Right lung (tissue), 5 donors: ENCODE data around the gene OSBPL1A. TPM values are rescaled to one million over a fixed set of nuclear protein-coding genes. Genes with fewer than 3 reads are reported as not detected.
A peak's percentile ranks its signal among the peaks of the same experiment; 100 is the strongest.
"Not testable (repeated sequence)": the region's sequence is repeated elsewhere in the genome, so short reads cannot be mapped to it uniquely, and the experiment has no call there.

Experiments used
- DNase-seq, 2 donors: peaks; one replicate each; pipeline ENCODE4 v3.0.0-alpha.2; 2013
- polyA plus RNA-seq, 5 donors: library from polyadenylated mRNA; unstranded; fragments of 120-200 nt; gene quantifications; one replicate each; pipeline versions ENCODE4 v1.2.1 to v1.2.3, GENCODE V29; 2013; ENCODE audit warnings: inconsistent platforms in 1 of 5, low replicate concordance in 1 of 5; ENCODE audit not compliant: insufficient read length in 5 of 5, insufficient read depth in 1 of 5

The OSBPL1A gene
- polyA plus RNA-seq, 5 donors = 48.6 to 62.6 (median 60.8) TPM

DNA sequence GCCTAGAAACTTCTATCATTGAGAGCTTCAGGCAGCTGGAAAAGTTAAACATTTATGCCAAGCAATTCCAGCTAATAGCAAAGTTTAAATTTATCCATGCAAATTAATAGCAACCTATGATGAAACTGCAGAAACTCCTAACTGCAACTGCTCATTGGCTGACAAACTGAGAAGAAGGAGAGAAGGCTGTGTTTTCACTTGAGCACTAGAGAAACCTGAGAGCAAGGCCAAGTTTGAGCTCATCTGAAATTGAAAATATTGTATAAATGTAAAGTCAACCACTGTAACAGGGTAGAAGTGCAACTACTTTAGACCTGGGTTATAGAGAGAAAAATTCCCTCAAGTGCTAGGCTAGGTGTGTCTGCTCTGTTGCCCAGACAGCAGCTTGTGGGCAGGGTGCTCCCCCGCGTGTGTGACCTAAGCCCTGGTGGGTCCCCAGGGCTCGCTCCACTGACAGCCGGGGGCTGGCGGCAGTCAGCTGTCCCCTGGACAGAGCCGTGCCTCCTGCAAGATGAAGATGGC lies 208.6 kb downstream of the OSBPL1A start:
- peak in 1 of 2 donors; percentile 40 for DNase-seq

DNA sequence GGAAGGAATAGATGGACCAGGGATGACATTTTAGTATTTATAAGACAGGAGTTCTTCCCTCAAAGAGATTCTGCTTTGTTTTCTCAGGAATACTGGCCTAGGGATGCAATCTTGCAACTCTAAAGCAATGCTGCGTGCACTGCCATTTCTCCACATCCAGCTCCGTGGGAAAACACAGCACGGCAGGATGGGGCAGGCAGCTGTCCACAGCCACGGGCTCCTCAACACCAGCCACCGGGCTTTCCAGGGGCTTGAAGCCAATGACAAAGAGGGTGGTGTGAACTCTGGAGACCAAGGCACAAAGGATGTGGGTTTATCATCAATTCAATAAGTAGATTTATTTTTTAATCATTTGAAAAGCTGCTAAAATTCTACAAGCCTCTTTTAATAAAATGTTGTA lies 209.5 kb downstream of the OSBPL1A start:
- DNase-seq = no peak

DNA sequence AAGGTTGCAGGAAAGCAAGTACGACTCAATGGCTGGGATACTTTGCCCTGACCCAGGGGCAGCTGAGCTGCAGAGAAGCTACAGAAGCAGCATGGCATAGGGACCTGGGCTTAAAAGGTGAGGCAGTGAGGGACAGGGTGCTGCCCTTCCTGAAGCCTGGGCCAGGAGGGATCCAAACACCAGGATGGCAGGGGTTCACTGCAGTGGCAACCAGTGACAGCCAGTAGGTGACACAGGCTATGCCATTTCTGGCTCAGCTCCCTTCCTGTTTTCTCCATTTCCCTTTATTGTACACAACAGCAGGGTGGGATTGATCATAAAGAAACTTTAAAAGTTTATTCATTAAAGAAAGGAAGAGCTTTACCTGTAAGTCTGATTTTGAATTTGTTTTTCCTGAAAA lies 209.9 kb downstream of the OSBPL1A start:
- no peak for DNase-seq

GRCh38 chr18:24187049-24187448 lies 210.6 kb downstream of the OSBPL1A start:
- DNase-seq = no peak

DNA sequence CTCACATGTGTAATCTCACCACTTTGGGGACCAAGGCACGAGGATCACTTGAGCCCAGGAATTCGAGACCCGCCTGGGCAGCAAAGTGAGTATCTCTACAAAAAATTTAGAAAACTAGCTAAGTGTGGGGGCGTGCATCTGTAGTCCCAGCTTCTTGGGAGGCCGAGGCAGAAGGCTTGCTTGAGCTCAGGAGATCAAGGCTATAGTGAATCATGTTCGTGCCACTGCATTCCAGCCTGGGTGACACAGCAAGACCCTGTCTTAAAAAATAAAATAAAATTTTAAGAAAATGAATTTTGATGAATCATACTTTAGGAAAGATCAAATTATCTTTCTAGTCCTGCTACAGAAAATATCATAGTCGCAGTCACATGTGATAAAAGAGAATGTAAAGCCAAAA lies 211.8 kb downstream of the OSBPL1A start:
- DNase-seq = no peak

DNA sequence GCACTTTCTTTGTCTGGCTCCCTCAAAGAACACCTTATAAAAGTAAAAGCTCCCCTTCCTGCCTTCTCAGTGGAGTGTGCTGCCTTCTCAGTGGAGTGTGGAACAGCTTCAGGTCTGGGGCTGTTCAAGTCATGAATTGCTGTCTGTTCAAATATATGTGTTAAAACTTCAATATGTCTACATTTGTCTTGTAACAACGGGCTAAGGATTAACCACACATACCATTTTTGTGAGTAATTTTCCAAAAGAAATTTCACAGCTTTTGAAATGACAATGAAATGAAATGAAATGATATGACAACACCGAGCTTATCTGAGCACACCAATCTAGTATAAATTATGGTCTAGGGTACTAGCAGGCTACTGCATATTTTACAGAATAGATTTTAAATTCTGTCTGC lies 215.8 kb downstream of the OSBPL1A start:
- no peak for DNase-seq

DNA sequence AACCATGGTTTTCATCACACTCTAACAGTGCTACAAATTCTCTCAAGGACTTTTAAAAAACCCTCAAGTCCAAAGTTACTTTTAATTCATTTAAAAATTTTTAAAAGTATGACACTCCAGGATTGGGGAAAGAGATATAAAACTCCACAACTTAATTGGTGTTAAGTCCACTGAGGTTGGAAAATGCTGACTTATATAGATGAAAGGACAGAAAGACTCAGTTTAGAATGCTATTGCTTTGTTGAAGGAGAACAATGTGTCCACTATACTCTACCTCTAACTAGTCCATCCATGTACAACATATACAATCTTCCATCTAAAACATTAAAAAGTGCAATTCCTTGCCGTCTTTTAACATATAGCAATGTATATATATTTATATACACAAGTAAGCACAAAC lies 217.6 kb downstream of the OSBPL1A start:
- no peak for DNase-seq

DNA sequence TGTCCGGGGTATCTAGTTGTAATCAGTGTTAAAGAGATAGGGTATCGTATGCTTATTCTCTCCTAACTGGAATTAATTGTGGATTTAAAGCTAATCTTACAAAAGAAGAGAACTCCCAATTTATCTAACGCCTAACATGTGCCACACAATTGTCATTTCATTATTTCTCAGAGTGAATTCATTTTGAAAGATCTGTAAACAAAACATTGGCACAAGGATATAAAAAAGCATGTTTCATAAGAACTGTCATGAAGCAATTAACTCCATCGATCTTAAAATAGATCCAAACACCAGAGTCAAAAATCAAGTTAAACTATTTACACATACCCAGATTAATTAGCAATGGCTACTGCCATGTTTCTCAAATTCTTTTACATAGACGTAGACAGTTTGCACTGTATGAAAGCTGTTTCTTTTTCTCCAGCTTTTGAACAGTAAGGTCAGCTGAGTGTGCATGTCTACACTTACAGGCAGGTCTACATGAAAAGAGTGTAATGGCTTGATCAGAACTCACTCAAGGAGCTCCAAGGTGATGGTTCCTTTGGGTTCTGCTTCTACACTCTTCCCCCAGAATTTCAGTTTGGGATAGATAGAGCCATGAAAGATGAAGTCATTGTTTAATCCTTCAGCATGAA lies 220.0 kb downstream of the OSBPL1A start:
- no peak for DNase-seq

- peak in 1 of 2 donors; percentile 32 for DNase-seq
Measured at GRCh38 chr18:24176727-24177416, 220.8 kb downstream of the OSBPL1A start.

DNA sequence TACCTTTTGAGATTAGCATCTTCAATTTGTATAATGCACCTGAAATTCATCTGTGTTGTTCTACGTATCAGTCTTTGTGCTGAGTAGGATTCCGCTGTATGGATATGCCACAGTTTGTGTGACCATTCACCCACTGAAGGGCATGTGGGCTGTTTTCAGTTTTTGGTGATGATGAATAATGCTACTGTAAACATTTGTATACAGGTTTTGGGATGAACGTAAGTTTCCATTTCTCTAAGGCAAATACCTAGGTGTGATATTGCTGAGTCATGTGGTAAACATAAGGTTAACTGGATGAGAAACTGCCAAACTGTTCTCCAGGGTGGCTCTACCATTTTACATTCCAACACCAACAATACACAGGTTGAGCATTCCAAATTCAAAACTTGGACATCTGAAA lies 223.6 kb downstream of the OSBPL1A start:
- DNase-seq = no peak

DNA sequence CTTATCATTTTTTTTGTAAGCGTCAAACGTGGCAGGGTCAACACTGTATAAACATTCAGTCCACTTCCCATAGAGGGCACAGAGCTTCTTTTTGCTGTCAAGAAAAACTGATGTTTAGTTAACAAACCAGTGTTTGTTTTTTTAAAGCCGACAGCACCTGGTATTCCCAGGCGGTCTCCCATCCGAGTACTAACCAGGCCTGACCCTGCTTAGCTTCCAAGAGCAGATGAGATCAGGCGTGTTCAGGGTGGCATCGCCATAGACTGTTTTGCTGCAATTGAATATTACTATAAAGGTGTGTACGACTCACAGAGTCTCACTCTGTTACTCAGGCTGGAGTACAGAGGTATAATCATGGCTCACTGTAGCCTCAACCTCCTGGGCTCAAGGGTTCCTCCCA lies 227.3 kb downstream of the OSBPL1A start:
- no peak for DNase-seq

DNA sequence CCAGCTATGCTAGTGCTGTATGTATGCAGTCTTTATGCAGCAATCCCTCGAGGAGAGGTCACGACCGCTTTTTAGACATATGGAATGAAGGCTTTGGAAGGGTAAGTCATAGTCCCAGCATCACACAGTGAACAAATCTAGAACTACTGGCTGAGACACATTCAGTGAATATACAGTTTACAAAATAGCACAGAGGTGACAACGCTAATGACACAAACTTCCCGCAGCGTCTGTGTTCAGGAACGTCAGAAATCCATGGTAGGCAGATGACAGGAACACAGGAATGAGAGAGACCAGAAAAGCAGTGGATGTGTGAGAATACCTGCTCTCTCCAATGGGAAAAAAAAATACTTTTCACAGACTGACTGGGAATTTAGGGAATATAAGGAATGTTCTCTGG lies 229.1 kb downstream of the OSBPL1A start:
- DNase-seq = no peak

DNA sequence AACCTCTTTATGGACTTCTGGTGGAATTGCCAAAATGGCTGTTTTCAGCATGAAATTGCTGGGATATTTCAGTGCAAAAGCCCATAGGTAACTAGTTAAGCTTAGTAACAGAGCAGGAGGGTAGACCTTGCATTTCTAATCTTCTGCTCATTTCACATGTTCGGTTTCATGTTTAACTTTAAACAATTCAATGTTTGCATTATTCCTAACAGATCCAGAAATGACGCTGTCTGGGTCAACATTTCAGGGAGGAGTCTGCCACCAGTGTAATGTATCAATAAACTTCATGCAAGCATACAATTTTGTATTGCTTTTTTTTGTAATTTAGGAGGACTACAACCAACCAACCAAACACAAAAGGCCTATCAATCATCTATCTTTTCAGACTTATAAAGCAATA lies 236.3 kb downstream of the OSBPL1A start:
- DNase-seq = no peak

GRCh38 chr18:24160086-24160485 lies 237.5 kb downstream of the OSBPL1A start:
- DNase-seq = no peak

- no peak for DNase-seq
Measured at GRCh38 chr18:24157855-24158254, 239.8 kb downstream of the OSBPL1A start.

- no peak for DNase-seq
Measured at GRCh38 chr18:24153397-24153796, 244.2 kb downstream of the OSBPL1A start.

DNA sequence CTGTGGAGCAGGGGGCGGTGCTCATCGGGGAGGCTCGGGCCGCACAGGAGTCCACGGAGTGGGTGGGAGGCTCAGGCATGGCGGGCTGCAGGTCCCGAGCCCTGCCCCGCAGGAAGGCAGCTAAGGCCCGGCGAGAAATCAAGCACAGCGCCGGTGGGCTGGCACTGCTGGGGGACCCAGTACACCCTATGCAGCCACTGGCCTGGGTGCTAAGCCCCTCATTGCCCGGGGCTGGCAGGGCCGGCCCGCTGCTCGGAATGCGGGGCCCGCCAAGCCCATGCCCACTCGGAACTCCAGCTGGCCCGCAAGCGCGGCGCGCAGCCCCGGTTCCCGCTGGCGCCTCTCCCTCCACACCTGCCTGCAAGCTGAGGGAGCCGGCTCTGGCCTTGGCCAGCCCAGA lies 248.0 kb downstream of the OSBPL1A start:
- not testable (repeated sequence) for DNase-seq

DNA sequence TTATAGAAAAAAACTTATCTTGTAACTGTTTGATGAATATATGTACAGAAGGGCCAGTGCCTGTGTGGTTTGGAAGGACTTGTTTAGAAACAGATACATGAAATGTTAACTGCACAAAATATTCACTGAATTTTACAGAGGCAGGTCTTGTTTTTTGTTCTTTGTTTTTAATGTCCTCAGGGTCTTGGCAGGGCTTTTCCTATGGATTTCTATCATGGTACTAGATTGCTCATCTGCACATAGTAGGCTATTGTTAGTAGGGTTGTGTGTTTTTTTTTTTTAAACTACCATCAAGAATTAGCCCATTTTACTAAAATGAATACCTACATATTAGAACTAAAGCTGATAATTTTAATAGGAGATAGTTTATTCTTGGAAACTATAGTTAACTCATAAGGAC lies 255.2 kb downstream of the OSBPL1A start:
- no peak for DNase-seq

DNA sequence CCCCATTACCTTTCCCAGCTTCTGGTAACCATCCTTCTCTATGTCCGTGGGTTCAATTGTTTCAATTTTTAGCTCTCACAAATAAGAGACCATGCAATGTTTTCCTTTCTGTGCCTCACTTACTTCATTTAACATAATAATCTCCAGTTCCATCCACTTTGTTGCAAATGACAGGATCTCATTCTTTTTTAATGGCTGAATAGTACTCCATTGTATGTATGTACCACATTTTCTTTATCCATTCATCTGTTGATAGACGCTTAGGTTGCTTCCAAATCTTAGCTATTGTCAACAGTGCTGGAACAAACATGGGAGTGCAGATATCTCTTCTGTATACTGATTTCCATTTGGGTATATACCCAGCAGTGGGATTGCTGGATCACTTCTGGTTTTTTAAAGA lies 256.9 kb downstream of the OSBPL1A start:
- DNase-seq = no peak

GRCh38 chr18:24138789-24139616 lies 258.6 kb downstream of the OSBPL1A start, which contains the start of gene CABYR:
CABYR (plus strand) TSS chr18:24139062; CDS start chr18:24143115, 4,053 bp downstream.
- peak; percentile 51 to 58 for DNase-seq

GRCh38 chr18:24138409-24138788 lies 259.2 kb downstream of the OSBPL1A start:
- DNase-seq = no peak

- DNase-seq = no peak
Measured at GRCh38 chr18:24136967-24137373, 260.7 kb downstream of the OSBPL1A start.

GRCh38 chr18:24130494-24130893 lies 267.1 kb downstream of the OSBPL1A start:
- DNase-seq = no peak
